RWPE2 (cell line): ENCODE data around the gene KLHDC7B.

Experiments
- ATAC-seq: fragments of 200-7000 bp; cut with Tn5 transposase; 3 replicates; pipeline ENCODE4 v1.9.1; 2021; ENCODE audit warnings: low read depth
- DNase-seq: peaks from one replicate; pipeline ENCODE4 v3.0.0-alpha.2; 2020; ENCODE audit warnings: low spot score
- H3K27ac ChIP-seq: fragments of 450-650 bp; 2 replicates; pipeline ENCODE4 v1.5.1; 2017; ENCODE audit warnings: mild to moderate bottlenecking; ENCODE audit not compliant: poor library complexity, severe bottlenecking
- H3K27me3 ChIP-seq: fragments of 250-450 bp; sonication (Bioruptor Pico); 2 replicates; pipeline ENCODE4 v1.5.1; 2021; ENCODE audit warnings: mild to moderate bottlenecking, moderate library complexity; ENCODE audit not compliant: insufficient read depth, poor library complexity, severe bottlenecking
- H3K36me3 ChIP-seq: fragments of 250-450 bp; sonication (Bioruptor Pico); 2 replicates; pipeline ENCODE4 v1.5.1; 2020; ENCODE audit warnings: low read depth, mild to moderate bottlenecking, moderate library complexity
- H3K4me1 ChIP-seq: fragments of 250-450 bp; sonication (Bioruptor Pico); 2 replicates; pipeline ENCODE4 v1.5.1; 2021; ENCODE audit warnings: mild to moderate bottlenecking, moderate library complexity; ENCODE audit not compliant: insufficient read depth, poor library complexity, severe bottlenecking
- H3K4me3 ChIP-seq: fragments of 250-450 bp; sonication (Bioruptor Pico); 2 replicates; pipeline ENCODE4 v1.5.1; 2021; ENCODE audit warnings: mild to moderate bottlenecking, moderate library complexity; ENCODE audit not compliant: severe bottlenecking
- H3K9me3 ChIP-seq: fragments of 250-450 bp; sonication (Bioruptor Pico); 2 replicates; pipeline ENCODE4 v1.5.1; 2021; ENCODE audit warnings: mild to moderate bottlenecking, moderate library complexity; ENCODE audit not compliant: severe bottlenecking
- CTCF ChIP-seq: fragments of 450-650 bp; IDR thresholded peaks from one replicate; pipeline ENCODE4 v1.5.1; 2017; ENCODE audit warnings: mild to moderate bottlenecking, moderate library complexity; ENCODE audit not compliant: poor library complexity, severe bottlenecking

The KLHDC7B gene

DNA sequence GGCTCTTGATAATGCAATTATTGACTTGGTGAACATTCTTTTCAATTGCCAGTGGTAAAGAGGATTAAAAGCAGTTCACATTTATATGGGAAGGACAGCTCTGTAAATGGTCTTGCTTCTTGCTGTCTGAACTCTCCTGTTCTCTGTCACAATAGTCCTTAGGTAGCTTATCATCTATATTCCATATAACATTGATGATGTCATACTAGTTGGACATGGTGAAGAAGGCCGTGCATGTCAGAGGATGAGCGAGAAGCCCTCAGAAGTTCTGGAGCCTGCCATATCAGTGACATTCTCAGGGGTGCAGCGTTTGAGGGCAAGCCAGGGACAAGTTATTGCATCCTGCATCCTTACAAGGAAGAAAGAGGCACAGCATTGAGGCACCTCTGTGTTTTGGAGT lies 39.5 kb downstream of the KLHDC7B start:
- no peak overlapping the region for H3K4me3 ChIP-seq
- no peak for DNase-seq
- TF ChIP-seq CTCF, result no peak
- peaks cover 4% of the 10 kb centered on the region for H3K4me1 ChIP-seq
- H3K27me3 ChIP-seq, result no peaks in the 10 kb centered on the region
- no peak for ATAC-seq
- H3K27ac ChIP-seq, result no peak overlapping the region
- peaks cover 13% of the 10 kb centered on the region for H3K36me3 ChIP-seq
- H3K9me3 ChIP-seq, result no peaks in the 10 kb centered on the region

GRCh38 chr22:50585781-50586180 lies 40.1 kb downstream of the KLHDC7B start:
- no peak overlapping the region for H3K4me3 ChIP-seq
- H3K36me3 ChIP-seq, result peaks cover 7% of the 10 kb centered on the region
- H3K27me3 ChIP-seq, result no peaks in the 10 kb centered on the region
- H3K4me1 ChIP-seq, result peaks cover 4% of the 10 kb centered on the region
- ATAC-seq (no peak), DNase-seq (no peak)
- H3K27ac ChIP-seq, result no peak overlapping the region
- TF ChIP-seq CTCF, result no peak
- H3K9me3 ChIP-seq, result no peaks in the 10 kb centered on the region

GRCh38 chr22:50586416-50586815 lies 40.7 kb downstream of the KLHDC7B start:
- H3K4me1 ChIP-seq, result peaks cover 4% of the 10 kb centered on the region
- H3K27ac ChIP-seq, result no peak overlapping the region
- DNase-seq, result no peak
- no peak for TF ChIP-seq CTCF
- ATAC-seq, result no peak
- no peaks in the 10 kb centered on the region for H3K27me3 ChIP-seq
- no peaks in the 10 kb centered on the region for H3K9me3 ChIP-seq
- H3K36me3 ChIP-seq, result peaks cover under 1% of the 10 kb centered on the region
- no peak overlapping the region for H3K4me3 ChIP-seq

- no peak for DNase-seq
- Histone ChIP-seq H3K4me3 (no peak overlapping the region), H3K4me1 (peaks cover 4% of the 10 kb centered on the region), H3K27ac (no peak overlapping the region), H3K27me3 (no peaks in the 10 kb centered on the region), H3K9me3 (no peaks in the 10 kb centered on the region), H3K36me3 (no peaks in the 10 kb centered on the region; the same call in 1 of the 2 replicates)
- ATAC-seq, result no peak
- TF ChIP-seq CTCF, result no peak
Observed at GRCh38 chr22:50587407-50587806, 41.7 kb downstream of the KLHDC7B start.

GRCh38 chr22:50595189-50595588 lies 49.5 kb downstream of the KLHDC7B start:
- no peaks in the 10 kb centered on the region for H3K9me3 ChIP-seq
- no peak for TF ChIP-seq CTCF
- H3K27ac ChIP-seq, result no peak overlapping the region
- ATAC-seq (no peak), DNase-seq (no peak)
- no peaks in the 10 kb centered on the region; the same call in 1 of the 2 replicates for H3K36me3 ChIP-seq
- H3K4me1 ChIP-seq, result no peaks in the 10 kb centered on the region
- H3K27me3 ChIP-seq, result peaks cover 7% of the 10 kb centered on the region
- no peak overlapping the region for H3K4me3 ChIP-seq
